Muscle of leg (tissue), 11 donors: ENCODE measurements around the gene MT1A. TPM values are rescaled to one million over a fixed set of nuclear protein-coding genes. Genes with fewer than 3 reads are reported as not detected.

Source experiments
- DNase-seq: peaks from one replicate; pipeline ENCODE4 v3.0.0; 2013
- H3K27ac ChIP-seq: one replicate; pipeline ENCODE4 v1.5.1; 2013; ENCODE audit warnings: mild to moderate bottlenecking, low read length, control low read depth
- H3K27me3 ChIP-seq: one replicate; pipeline ENCODE4 v1.6.1; 2013; ENCODE audit warnings: low read length; ENCODE audit not compliant: control insufficient read depth, insufficient read depth
- H3K36me3 ChIP-seq: one replicate; pipeline ENCODE4 v1.6.1; 2013; ENCODE audit warnings: low read length; ENCODE audit not compliant: control insufficient read depth, insufficient read depth
- H3K4me1 ChIP-seq: one replicate; pipeline ENCODE4 v1.6.1; 2013; ENCODE audit warnings: low read length; ENCODE audit not compliant: control insufficient read depth, insufficient read depth
- H3K4me3 ChIP-seq: one replicate; pipeline ENCODE4 v1.5.1; 2013; ENCODE audit warnings: low read length, control low read depth
- H3K9me3 ChIP-seq: replicated peaks from 2 replicates; pipeline ENCODE4 v1.6.1; 2013; ENCODE audit warnings: low read depth, low read length; ENCODE audit not compliant: control insufficient read depth
- WGBS: methylation state at CpG from one replicate; pipeline ENCODE4 v1.1.5; 2013; ENCODE audit warnings: missing lambda C conversion rate; ENCODE audit not compliant: insufficient coverage; 5-methylcytosine and 5-hydroxymethylcytosine counted together
- polyA plus RNA-seq, 8 donors: library from polyadenylated mRNA; unstranded; fragments of 120-200 nt; gene quantifications; one replicate each; pipeline versions ENCODE4 v1.2.1 to v1.2.3, GENCODE V29; 2013; ENCODE audit warnings: inconsistent platforms in 1 of 8, low replicate concordance in 1 of 8; ENCODE audit not compliant: insufficient read length in 8 of 8, insufficient read depth in 1 of 8
- total RNA-seq: library from RNA; stranded (reverse); fragments of 120-200 nt; gene quantifications from one replicate; pipeline ENCODE4 v1.2.4, GENCODE V29; 2013

MT1A gene
- total and polyA plus RNA-seq, 9 donors, result 0.41 to 0.58 (median 0.55) TPM; not detected in 6

DNA sequence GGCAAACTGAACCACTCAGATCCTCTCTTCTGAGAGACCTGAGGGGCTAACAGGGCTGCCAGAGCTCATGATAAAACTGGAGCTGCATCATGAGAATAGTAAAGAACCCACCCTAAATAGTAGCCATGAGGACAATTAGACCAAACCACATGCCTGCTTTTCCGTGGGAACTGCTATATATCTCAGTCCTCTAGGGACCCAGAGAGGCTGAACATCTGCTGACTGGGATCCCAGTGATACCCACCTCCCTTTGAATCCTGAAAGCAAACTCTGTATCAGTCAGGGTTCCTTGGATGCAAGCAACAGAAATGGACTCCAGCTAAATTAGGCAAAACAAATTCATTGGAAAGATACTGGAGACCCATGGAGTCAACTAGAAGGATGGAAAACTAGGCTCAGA lies 50.3 kb downstream of the MT1A start:
- H3K9me3 ChIP-seq, result peaks cover 6% of the 10 kb centered on the region
- 30% methylated on average over 1 of the region's 1 CpG for WGBS
- peaks cover 6% of the 10 kb centered on the region for H3K27me3 ChIP-seq
- H3K36me3 ChIP-seq, result no peaks in the 10 kb centered on the region
- no peak overlapping the region for H3K4me3 ChIP-seq
- no peak overlapping the region for H3K27ac ChIP-seq
- DNase-seq, result no peak
- peaks cover 17% of the 10 kb centered on the region for H3K4me1 ChIP-seq

DNA sequence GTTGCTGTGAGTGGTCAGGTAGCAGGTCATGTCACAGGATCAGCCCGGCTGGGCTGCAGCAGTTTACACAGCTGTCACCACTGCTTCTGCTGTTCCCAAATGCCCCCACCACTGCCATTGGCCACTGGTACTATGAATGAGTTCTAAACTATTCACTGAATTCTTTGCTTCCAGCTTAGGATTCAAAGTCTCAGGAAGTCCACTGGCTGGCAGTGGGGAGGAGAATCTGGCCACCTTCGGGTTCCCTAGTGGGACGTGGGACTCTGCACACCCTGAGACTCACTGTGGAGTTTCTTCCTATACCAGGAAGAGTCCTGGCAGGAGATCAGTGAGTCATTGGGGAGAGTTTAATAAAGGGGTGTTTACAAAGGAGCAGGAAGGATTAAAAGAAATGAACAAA lies 50.7 kb downstream of the MT1A start:
- peaks cover 6% of the 10 kb centered on the region for H3K9me3 ChIP-seq
- no peak for DNase-seq
- H3K36me3 ChIP-seq, result no peaks in the 10 kb centered on the region
- peaks cover 6% of the 10 kb centered on the region for H3K27me3 ChIP-seq
- WGBS, result 94% methylated on average over 3 of the region's 3 CpGs
- H3K27ac ChIP-seq, result no peak overlapping the region
- H3K4me1 ChIP-seq, result peaks cover 12% of the 10 kb centered on the region
- no peak overlapping the region for H3K4me3 ChIP-seq

Other genes with a start within 250 kb of the MT1A start
- gene AMFR, start 213.1 kb upstream of the MT1A start, total RNA-seq, result 49.1 TPM
- gene AMFR, start 213.1 kb upstream of the MT1A start, polyA plus RNA-seq, result 10 to 100 TPM; 36.6 to 70.4 (median 51.5) TPM
- gene NUDT21, start 187.3 kb upstream of the MT1A start, total RNA-seq, result 73.8 TPM
- gene NUDT21, start 187.3 kb upstream of the MT1A start, polyA plus RNA-seq, result 10 to 100 TPM; 47.3 to 77.1 (median 61.6) TPM
- 39.3 TPM for gene OGFOD1, start 187.1 kb upstream of the MT1A start, total RNA-seq
- 10 to 100 TPM; 30.7 to 46.2 (median 37.8) TPM for gene OGFOD1, start 187.1 kb upstream of the MT1A start, polyA plus RNA-seq
- 58.3 TPM for gene BBS2, start 118.6 kb upstream of the MT1A start, total RNA-seq
- gene BBS2, start 118.6 kb upstream of the MT1A start, polyA plus RNA-seq, result 10 to 100 TPM; 27.9 to 42.7 (median 36.2) TPM
- not detected for gene MT4, start 73.6 kb upstream of the MT1A start, total RNA-seq
- gene MT4, start 73.6 kb upstream of the MT1A start, polyA plus RNA-seq, result not detected
- gene MT3, start 49.1 kb upstream of the MT1A start, total RNA-seq, result 12.6 TPM
- 10 to 100 TPM in 3 of 8 donors, 1 to 10 TPM in 5; 3.9 to 15.8 (median 9.0) TPM for gene MT3, start 49.1 kb upstream of the MT1A start, polyA plus RNA-seq
- gene MT2A, start 30.1 kb upstream of the MT1A start, total RNA-seq, result 9.9 TPM
- gene MT2A, start 30.1 kb upstream of the MT1A start, polyA plus RNA-seq, result 10 to 100 TPM; 14.6 to 31.5 (median 25.5) TPM
- gene MT1E, start 12.9 kb upstream of the MT1A start, total RNA-seq, result 29.0 TPM
- gene MT1E, start 12.9 kb upstream of the MT1A start, polyA plus RNA-seq, result 10 to 100 TPM in 5 of 8 donors, 1 to 10 TPM in 3; 7.4 to 18.6 (median 11.7) TPM
- 2.4 TPM for gene MT1M, start 6.0 kb upstream of the MT1A start, total RNA-seq
- gene MT1M, start 6.0 kb upstream of the MT1A start, polyA plus RNA-seq, result 1 to 10 TPM in 2 of 8 donors, under 1 TPM in 6; 0.34 to 1.2 (median 0.59) TPM
- not detected for gene MT1B, start 13.2 kb downstream of the MT1A start, total RNA-seq
- gene MT1B, start 13.2 kb downstream of the MT1A start, polyA plus RNA-seq, result under 1 TPM in 1 of 8 donors, not detected in 7; 0.64 TPM
- not detected for gene MT1F, start 19.3 kb downstream of the MT1A start, total RNA-seq
- 1 to 10 TPM in 6 of 8 donors, under 1 TPM in 2; 0.35 to 3.9 (median 1.3) TPM for gene MT1F, start 19.3 kb downstream of the MT1A start, polyA plus RNA-seq
- gene MT1G, start 29.4 kb downstream of the MT1A start, total RNA-seq, result 1.2 TPM
- 10 to 100 TPM in 2 of 8 donors, 1 to 10 TPM in 1, under 1 TPM in 3, not detected in 2; 0.42 to 21.4 (median 4.3) TPM for gene MT1G, start 29.4 kb downstream of the MT1A start, polyA plus RNA-seq
- gene MT1H, start 31.1 kb downstream of the MT1A start, total RNA-seq, result 0.40 TPM
- gene MT1H, start 31.1 kb downstream of the MT1A start, polyA plus RNA-seq, result 1 to 10 TPM in 3 of 8 donors, under 1 TPM in 1, not detected in 4; 0.47 to 8.7 (median 6.6) TPM
- gene MT1X, start 43.8 kb downstream of the MT1A start, total RNA-seq, result 16.8 TPM
- gene MT1X, start 43.8 kb downstream of the MT1A start, polyA plus RNA-seq, result 10 to 100 TPM in 6 of 8 donors, 1 to 10 TPM in 2; 7.3 to 15.6 (median 11.0) TPM
- gene NUP93, start 91.5 kb downstream of the MT1A start, total RNA-seq, result 54.6 TPM
- gene NUP93, start 91.5 kb downstream of the MT1A start, polyA plus RNA-seq, result 10 to 100 TPM; 42.9 to 49.1 (median 45.1) TPM
- 0.04 TPM for gene SLC12A3, start 226.5 kb downstream of the MT1A start, total RNA-seq
- under 1 TPM in 6 of 8 donors, not detected in 2; 0.03 to 0.07 (median 0.04) TPM for gene SLC12A3, start 226.5 kb downstream of the MT1A start, polyA plus RNA-seq